ENCODE measurements around the gene HELT. TPM values are rescaled to one million over a fixed set of nuclear protein-coding genes. Genes with fewer than 3 reads are reported as not detected.

HELT gene
- total RNA-seq, 1 donor from 2014 or later = not detected

- H3K4me3 Mint-ChIP-seq = no peak overlapping the region
These were observed 5.2 kb downstream of the HELT start for GRCh38 chr4:185023471-185023870.

GRCh38 chr4:185028625-185029024 lies 10.3 kb downstream of the HELT start:
- H3K9me3 Mint-ChIP-seq = no peaks in the 10 kb centered on the region
- intact Hi-C loops (cut with micrococcal nuclease) = no loop called here
- ATAC-seq (ENCODE audit: low read depth) (no peak), DNase-seq (no peak)
- no peak overlapping the region for H3K4me3 Mint-ChIP-seq
- no peak for TF ChIP-seq CTCF (IDR thresholded peaks at IDR 0.05)
- peaks cover 60% of the 10 kb centered on the region for H3K27me3 Mint-ChIP-seq
- no peaks in the 10 kb centered on the region for H3K36me3 Mint-ChIP-seq (ENCODE audit: low read depth)
- no peak overlapping the region for H3K27ac Mint-ChIP-seq
- H3K4me1 Mint-ChIP-seq = no peaks in the 10 kb centered on the region
- ChIA-PET POLR2A (no interaction called here), CTCF (no interaction called here)

More at GRCh38 chr4:185023471-185023870, 5.2 kb downstream of the HELT start:
- Mint-ChIP-seq H3K27ac (no peak overlapping the region), H3K36me3 (ENCODE audit: low read depth) (no peaks in the 10 kb centered on the region), H3K27me3 (peaks cover 72% of the 10 kb centered on the region), H3K4me1 (peaks cover 7% of the 10 kb centered on the region), H3K9me3 (no peaks in the 10 kb centered on the region)
- ATAC-seq (ENCODE audit: low read depth) (no peak), DNase-seq (no peak)
- intact Hi-C loops (cut with micrococcal nuclease) = no loop called here
- no peak for TF ChIP-seq CTCF (IDR thresholded peaks at IDR 0.05)
- ChIA-PET CTCF (interaction anchor here (0.9 to 1.1 kb wide), 3 partner anchors 9 to 16 kb away, joined by 3 read pairs; no protein-coding TSS in a partner anchor), POLR2A (no interaction called here)

GRCh38 chr4:185031611-185032010 lies 13.3 kb downstream of the HELT start:
- no peak for ATAC-seq (ENCODE audit: low read depth)
- Mint-ChIP-seq H3K27ac (no peak overlapping the region), H3K36me3 (ENCODE audit: low read depth) (no peaks in the 10 kb centered on the region), H3K27me3 (peaks cover 39% of the 10 kb centered on the region), H3K9me3 (no peaks in the 10 kb centered on the region), H3K4me3 (no peak overlapping the region), H3K4me1 (no peaks in the 10 kb centered on the region)
- POLR2A ChIA-PET = no interaction called here
- intact Hi-C loops (cut with micrococcal nuclease) = no loop called here
- TF ChIP-seq CTCF (IDR thresholded peaks at IDR 0.05) = no peak
- no peak for DNase-seq
- CTCF ChIA-PET = interaction anchor here (2.0 kb wide), 1 partner anchor 9 kb away, joined by 4 read pairs; no protein-coding TSS in a partner anchor

GRCh38 chr4:185033072-185033471 lies 14.8 kb downstream of the HELT start:
- Mint-ChIP-seq H3K27ac (no peak overlapping the region), H3K4me1 (no peaks in the 10 kb centered on the region), H3K36me3 (ENCODE audit: low read depth) (no peaks in the 10 kb centered on the region), H3K4me3 (no peak overlapping the region), H3K27me3 (peaks cover 37% of the 10 kb centered on the region), H3K9me3 (no peaks in the 10 kb centered on the region)
- POLR2A ChIA-PET = no interaction called here
- DNase-seq (no peak), ATAC-seq (ENCODE audit: low read depth) (no peak)
- TF ChIP-seq CTCF (IDR thresholded peaks at IDR 0.05) = no peak
- CTCF ChIA-PET = interaction anchor here (0.8 to 2.0 kb wide), 3 partner anchors 8 to 272 kb away, joined by 3 to 4 read pairs (median 3); no protein-coding TSS in a partner anchor
- intact Hi-C loops (cut with micrococcal nuclease) = no loop called here

- no peak for DNase-seq
- no peaks in the 10 kb centered on the region for H3K4me1 Mint-ChIP-seq
- ChIA-PET CTCF (interaction anchor here (0.8 kb wide), 1 partner anchor 271 kb away, joined by 3 read pairs; no protein-coding TSS in a partner anchor), POLR2A (no interaction called here)
- no peak overlapping the region for H3K27ac Mint-ChIP-seq
- peaks cover 32% of the 10 kb centered on the region for H3K27me3 Mint-ChIP-seq
- no peak for TF ChIP-seq CTCF (IDR thresholded peaks at IDR 0.05)
- H3K4me3 Mint-ChIP-seq = no peak overlapping the region
- no peaks in the 10 kb centered on the region for H3K36me3 Mint-ChIP-seq (ENCODE audit: low read depth)
- intact Hi-C loops (cut with micrococcal nuclease) = no loop called here
- ATAC-seq (ENCODE audit: low read depth) = no peak
- H3K9me3 Mint-ChIP-seq = no peaks in the 10 kb centered on the region
These were observed 15.7 kb downstream of the HELT start for GRCh38 chr4:185033950-185034349.

Measured in activated B cell treated with CpG ODN at 0.5 μM for 24 hours (primary cell).